GM13976 (cell line): ENCODE data around the gene SLC25A23.

ENCODE experiments used
- DNase-seq: peaks from one replicate; pipeline ENCODE4 v3.0.0; 2012; ENCODE audit warnings: low spot score
- in situ Hi-C: fragments of 300-500 bp; cut with MboI; formaldehyde crosslinking; loops from one replicate; pipeline ENCODE4 v1.12.0; 2022; ENCODE audit warnings: low sequenced_read_pairs, mixed read lengths, inconsistent platforms; ENCODE audit not compliant: unreplicated experiment
- TF ChIP-seq, protein P1 (sequence below): IDR thresholded peaks from 2 replicates; pipeline ENCODE4 v1.5.1; 2012; ENCODE audit warnings: borderline replicate concordance, mild to moderate bottlenecking; ENCODE audit not compliant: insufficient read depth; ENCODE audit errors: extremely low read depth, missing control alignments, control extremely low read depth

The SLC25A23 gene

DNA sequence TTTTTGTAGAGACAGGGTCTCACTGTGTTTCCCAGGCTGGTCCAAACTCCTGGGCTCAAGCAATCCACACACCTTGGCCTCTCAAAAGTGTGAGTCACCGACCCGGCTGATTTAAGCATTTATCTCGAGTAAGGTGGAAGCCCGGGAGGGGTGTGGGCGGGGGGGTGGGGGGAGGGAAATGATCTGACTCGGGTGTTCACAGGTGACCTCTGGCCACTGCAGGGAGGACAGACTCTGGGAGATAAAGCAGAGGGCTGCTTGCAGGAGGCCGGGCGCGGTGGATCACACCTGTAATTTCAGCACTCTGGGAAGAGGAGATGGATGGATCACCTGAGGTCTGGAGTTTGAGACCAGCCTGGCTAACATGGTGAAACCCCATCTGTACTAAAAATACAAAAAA is 14.1 kb upstream of the SLC25A23 start:
- in situ Hi-C loops: no loop called here
- TF ChIP-seq, protein P1, sequence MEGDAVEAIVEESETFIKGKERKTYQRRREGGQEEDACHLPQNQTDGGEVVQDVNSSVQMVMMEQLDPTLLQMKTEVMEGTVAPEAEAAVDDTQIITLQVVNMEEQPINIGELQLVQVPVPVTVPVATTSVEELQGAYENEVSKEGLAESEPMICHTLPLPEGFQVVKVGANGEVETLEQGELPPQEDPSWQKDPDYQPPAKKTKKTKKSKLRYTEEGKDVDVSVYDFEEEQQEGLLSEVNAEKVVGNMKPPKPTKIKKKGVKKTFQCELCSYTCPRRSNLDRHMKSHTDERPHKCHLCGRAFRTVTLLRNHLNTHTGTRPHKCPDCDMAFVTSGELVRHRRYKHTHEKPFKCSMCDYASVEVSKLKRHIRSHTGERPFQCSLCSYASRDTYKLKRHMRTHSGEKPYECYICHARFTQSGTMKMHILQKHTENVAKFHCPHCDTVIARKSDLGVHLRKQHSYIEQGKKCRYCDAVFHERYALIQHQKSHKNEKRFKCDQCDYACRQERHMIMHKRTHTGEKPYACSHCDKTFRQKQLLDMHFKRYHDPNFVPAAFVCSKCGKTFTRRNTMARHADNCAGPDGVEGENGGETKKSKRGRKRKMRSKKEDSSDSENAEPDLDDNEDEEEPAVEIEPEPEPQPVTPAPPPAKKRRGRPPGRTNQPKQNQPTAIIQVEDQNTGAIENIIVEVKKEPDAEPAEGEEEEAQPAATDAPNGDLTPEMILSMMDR: no peak
- DNase-seq: no peak

DNA sequence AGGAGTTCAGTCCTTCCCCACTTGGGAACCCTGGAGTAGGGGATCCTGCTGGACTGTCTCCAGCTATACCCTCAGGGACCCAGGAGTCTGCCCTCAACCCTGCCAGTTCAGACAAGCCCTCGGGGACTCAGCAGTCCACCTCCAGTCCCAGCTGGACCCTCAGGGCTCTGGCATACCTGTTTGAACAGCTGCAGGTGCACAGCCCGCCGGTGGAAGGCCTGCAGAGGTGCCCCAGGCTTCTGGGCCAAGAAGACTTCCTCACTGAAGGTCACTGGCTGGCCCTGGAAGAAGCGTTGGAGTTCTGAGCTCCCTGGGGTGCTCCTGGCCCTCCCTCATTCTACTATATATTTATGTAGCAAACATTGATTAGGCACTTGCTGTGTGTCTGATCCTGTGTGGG is 13.1 kb upstream of the SLC25A23 start:
- in situ Hi-C loops: no loop called here
- DNase-seq: no peak
- TF ChIP-seq, protein P1: no peak

DNA sequence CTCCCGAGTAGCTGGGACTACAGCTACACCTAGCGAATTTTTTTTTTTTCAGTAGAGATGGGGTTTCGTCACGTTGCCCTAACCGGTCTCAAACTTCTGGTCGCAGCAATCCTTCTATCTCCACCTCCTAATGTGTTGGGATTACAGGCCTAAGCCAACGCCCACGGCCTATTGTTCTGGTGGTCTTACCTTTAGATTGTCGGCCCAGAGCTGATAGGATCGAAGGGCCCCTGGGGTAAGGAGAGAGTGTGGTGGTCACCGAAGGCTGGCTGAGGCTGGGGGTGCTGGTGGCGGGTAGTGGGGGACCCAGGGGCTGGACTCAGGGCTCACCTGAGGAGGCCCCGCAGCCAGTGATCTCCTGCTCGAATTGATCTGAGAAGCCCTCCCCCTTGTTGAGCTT is 11.5 kb upstream of the SLC25A23 start:
- no peak for DNase-seq
- in situ Hi-C loops: no loop called here
- TF ChIP-seq, protein P1: no peak

DNA sequence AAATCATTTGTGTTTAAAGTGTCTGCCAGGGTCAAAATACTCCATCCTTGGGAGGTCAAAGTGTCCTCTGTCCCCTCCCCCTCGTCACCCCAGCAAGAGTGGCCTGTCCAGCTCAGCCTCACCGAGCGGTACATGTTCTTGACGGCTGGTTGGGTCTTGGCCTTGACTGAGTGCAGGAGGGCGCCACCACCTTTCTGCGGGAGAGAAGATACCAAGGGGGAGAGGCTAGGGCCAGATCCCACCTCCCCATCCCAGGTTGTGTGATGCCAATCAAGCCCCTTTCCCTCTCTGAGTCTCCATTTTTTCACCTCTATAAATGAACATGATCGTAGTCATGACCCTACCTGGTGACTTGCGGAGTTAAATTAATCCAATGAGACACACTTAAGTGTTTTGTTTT is 10.6 kb upstream of the SLC25A23 start:
- in situ Hi-C loops: no loop called here
- no peak for DNase-seq
- TF ChIP-seq, protein P1: no peak

DNA sequence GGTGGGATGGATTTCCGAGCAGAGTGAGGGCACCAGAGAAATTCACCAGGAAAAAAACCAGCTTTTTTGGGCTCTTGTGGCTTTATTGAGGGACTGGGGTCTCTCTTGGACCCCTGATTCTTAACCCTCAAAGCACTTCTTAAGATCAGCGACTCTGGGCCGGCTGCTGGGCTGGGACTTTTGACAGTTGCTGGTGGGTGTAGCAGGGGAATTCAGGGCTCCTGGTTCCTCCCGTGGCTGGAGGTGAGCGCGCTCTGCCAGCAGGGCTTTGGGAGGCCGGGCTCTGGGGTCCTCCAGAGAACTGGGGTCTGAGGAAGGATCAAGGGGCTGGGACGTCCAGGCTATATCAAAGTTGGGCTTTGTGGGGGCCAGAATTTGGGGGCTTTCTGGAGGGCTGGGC is 7.8 kb upstream of the SLC25A23 start:
- in situ Hi-C loops: no loop called here
- TF ChIP-seq, protein P1: no peak
- DNase-seq: peak; percentile 59

DNA sequence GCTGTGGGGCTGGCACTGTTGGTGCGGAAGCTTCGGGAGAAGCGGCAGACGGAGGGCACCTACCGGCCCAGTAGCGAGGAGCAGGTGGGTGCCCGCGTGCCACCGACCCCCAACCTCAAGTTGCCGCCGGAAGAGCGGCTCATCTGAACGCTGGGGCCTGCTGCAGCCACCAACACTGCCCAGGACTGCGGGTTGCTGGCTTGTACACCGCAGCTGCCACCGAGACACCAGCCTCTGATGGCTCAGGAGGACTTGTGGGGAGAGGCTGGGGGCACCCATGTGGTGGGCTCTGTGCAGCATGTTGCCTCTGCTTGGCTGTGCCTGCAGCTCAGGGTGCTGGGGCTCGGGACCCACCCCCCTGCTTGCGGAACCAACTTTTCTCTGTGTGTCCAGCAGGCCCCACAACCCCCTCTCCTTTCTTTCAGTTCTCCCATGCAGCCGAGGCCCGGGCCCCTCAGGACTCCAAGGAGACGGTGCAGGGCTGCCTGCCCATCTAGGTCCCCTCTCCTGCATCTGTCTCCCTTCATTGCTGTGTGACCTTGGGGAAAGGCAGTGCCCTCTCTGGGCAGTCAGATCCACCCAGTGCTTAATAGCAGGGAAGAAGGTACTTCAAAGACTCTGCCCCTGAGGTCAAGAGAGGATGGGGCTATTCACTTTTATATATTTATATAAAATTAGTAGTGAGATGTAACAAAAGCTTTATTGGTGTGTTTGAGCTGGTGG is 7.1 kb upstream of the SLC25A23 start:
- TF ChIP-seq, protein P1: no peak
- in situ Hi-C loops: no loop called here
- no peak for DNase-seq
